ENCODE data around the gene SLC28A3. TPM values are rescaled to one million over a fixed set of nuclear protein-coding genes. Genes with fewer than 3 reads are reported as not detected.

SLC28A3 gene
- total RNA-seq, 1 experiment from 2014 or later: not detected

DNA sequence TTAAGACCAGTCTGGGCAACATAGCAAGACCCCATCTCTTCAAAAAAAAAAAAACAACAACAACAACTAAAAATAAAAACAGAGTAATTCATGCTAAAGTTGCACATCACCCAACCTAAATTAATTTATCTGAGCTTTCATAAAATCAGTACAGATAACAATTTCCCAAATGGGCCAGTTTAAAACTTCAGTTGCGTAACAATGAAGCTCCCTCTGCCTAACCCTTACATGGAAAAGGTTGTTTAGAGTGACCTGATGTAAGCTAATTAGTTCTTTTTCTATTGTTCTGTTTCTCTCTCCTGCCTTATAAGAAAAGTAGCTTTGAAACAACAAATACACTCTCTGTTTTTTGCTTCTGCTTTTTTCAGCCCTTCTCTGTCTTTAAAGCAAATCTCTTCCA lies 46.2 kb upstream of the SLC28A3 start:
- no peaks in the 10 kb centered on the region for H3K4me1 ChIP-seq (ENCODE audit: insufficient read depth, low read length)
- H3K9me2 ChIP-seq (replicated peaks; ENCODE audit: low read length): no peaks in the 10 kb centered on the region
- intact Hi-C loops (cut with micrococcal nuclease): no loop called here
- no peak overlapping the region for H2AFZ ChIP-seq (ENCODE audit: low read length)
- no peak overlapping the region for H3K27ac ChIP-seq (ENCODE audit: low read length)
- no peak overlapping the region for H3K4me3 ChIP-seq (ENCODE audit: low read length)
- TF ChIP-seq EZH2 (IDR thresholded peaks at IDR 0.05; ENCODE audit: low read length, unreplicated experiment) (no peak), EZH2phosphoT487 (IDR thresholded peaks at IDR 0.05; ENCODE audit: borderline replicate concordance, low read length) (no peak)
- TF ChIP-seq, protein P1, sequence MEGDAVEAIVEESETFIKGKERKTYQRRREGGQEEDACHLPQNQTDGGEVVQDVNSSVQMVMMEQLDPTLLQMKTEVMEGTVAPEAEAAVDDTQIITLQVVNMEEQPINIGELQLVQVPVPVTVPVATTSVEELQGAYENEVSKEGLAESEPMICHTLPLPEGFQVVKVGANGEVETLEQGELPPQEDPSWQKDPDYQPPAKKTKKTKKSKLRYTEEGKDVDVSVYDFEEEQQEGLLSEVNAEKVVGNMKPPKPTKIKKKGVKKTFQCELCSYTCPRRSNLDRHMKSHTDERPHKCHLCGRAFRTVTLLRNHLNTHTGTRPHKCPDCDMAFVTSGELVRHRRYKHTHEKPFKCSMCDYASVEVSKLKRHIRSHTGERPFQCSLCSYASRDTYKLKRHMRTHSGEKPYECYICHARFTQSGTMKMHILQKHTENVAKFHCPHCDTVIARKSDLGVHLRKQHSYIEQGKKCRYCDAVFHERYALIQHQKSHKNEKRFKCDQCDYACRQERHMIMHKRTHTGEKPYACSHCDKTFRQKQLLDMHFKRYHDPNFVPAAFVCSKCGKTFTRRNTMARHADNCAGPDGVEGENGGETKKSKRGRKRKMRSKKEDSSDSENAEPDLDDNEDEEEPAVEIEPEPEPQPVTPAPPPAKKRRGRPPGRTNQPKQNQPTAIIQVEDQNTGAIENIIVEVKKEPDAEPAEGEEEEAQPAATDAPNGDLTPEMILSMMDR (conservative IDR thresholded peaks at IDR 0.05; ENCODE audit: low read depth, low read length): no peak
- ChIA-PET CTCF (interaction anchor here (0.7 kb wide), 1 partner anchor 1249 kb away, joined by 8 read pairs; no protein-coding TSS in a partner anchor), POLR2A (ENCODE audit: unreplicated experiment) (no interaction called here)
- DNase-seq: no peak
- no peaks in the 10 kb centered on the region for H3F3A ChIP-seq (ENCODE audit: low read length, unreplicated experiment)
- H3K9ac ChIP-seq (ENCODE audit: low read length): no peak overlapping the region
- no peaks in the 10 kb centered on the region for H3K79me2 ChIP-seq (ENCODE audit: low read length)
- no peaks in the 10 kb centered on the region for H4K20me1 ChIP-seq (ENCODE audit: low read length)
- no peaks in the 10 kb centered on the region for H3K9me3 ChIP-seq (ENCODE audit: low read length)
- H3K27me3 ChIP-seq (ENCODE audit: low read length): no peaks in the 10 kb centered on the region
- BruUV-seq (replicated peaks): no TSS peak
- H3K4me2 ChIP-seq (ENCODE audit: low read length): no peak overlapping the region
- no peaks in the 10 kb centered on the region for H3K36me3 ChIP-seq (ENCODE audit: low read depth, low read length)
- no peak for ATAC-seq

GRCh38 chr9:84385386-84386040 lies 45.0 kb upstream of the SLC28A3 start:
- no peak overlapping the region for H3K9ac ChIP-seq (ENCODE audit: low read length)
- intact Hi-C loops (cut with micrococcal nuclease): no loop called here
- no peak overlapping the region for H3K4me2 ChIP-seq (ENCODE audit: low read length)
- no TSS peak for BruUV-seq (replicated peaks)
- H3F3A ChIP-seq (ENCODE audit: low read length, unreplicated experiment): no peaks in the 10 kb centered on the region
- no peaks in the 10 kb centered on the region for H3K79me2 ChIP-seq (ENCODE audit: low read length)
- ChIA-PET CTCF (no interaction called here), POLR2A (ENCODE audit: unreplicated experiment) (no interaction called here)
- H3K27me3 ChIP-seq (ENCODE audit: low read length): no peaks in the 10 kb centered on the region
- no peaks in the 10 kb centered on the region for H3K4me1 ChIP-seq (ENCODE audit: insufficient read depth, low read length)
- no peaks in the 10 kb centered on the region for H3K36me3 ChIP-seq (ENCODE audit: low read depth, low read length)
- H3K9me3 ChIP-seq (ENCODE audit: low read length): no peaks in the 10 kb centered on the region
- H3K9me2 ChIP-seq (replicated peaks; ENCODE audit: low read length): no peaks in the 10 kb centered on the region
- H2AFZ ChIP-seq (ENCODE audit: low read length): no peak overlapping the region
- H3K27ac ChIP-seq (ENCODE audit: low read length): no peak overlapping the region
- no peak overlapping the region for H3K4me3 ChIP-seq (ENCODE audit: low read length)
- TF ChIP-seq, protein P1 (conservative IDR thresholded peaks at IDR 0.05; ENCODE audit: low read depth, low read length): no peak
- TF ChIP-seq EZH2phosphoT487 (IDR thresholded peaks at IDR 0.05; ENCODE audit: borderline replicate concordance, low read length) (no peak), EZH2 (IDR thresholded peaks at IDR 0.05; ENCODE audit: low read length, unreplicated experiment) (no peak)
- H4K20me1 ChIP-seq (ENCODE audit: low read length): no peaks in the 10 kb centered on the region
- no peak for DNase-seq
- ATAC-seq: no peak

- DNase-seq (no peak), ATAC-seq (no peak)
- intact Hi-C loops (cut with micrococcal nuclease): no loop called here
- TF ChIP-seq EZH2 (IDR thresholded peaks at IDR 0.05; ENCODE audit: low read length, unreplicated experiment): no peak
- TF ChIP-seq, protein P1 (conservative IDR thresholded peaks at IDR 0.05; ENCODE audit: low read depth, low read length): no peak
- TF ChIP-seq EZH2phosphoT487 (IDR thresholded peaks at IDR 0.05; ENCODE audit: borderline replicate concordance, low read length): no peak
- Histone ChIP-seq H2AFZ (ENCODE audit: low read length) (no peak overlapping the region), H3K9me3 (ENCODE audit: low read length) (no peaks in the 10 kb centered on the region), H3K9ac (ENCODE audit: low read length) (no peak overlapping the region), H3K36me3 (ENCODE audit: low read depth, low read length) (no peaks in the 10 kb centered on the region), H3K27me3 (ENCODE audit: low read length) (no peaks in the 10 kb centered on the region), H3K79me2 (ENCODE audit: low read length) (no peaks in the 10 kb centered on the region), H3K4me3 (ENCODE audit: low read length) (no peak overlapping the region), H3K27ac (ENCODE audit: low read length) (no peak overlapping the region), H3K4me1 (ENCODE audit: insufficient read depth, low read length) (no peaks in the 10 kb centered on the region), H3K4me2 (ENCODE audit: low read length) (no peak overlapping the region), H4K20me1 (ENCODE audit: low read length) (no peaks in the 10 kb centered on the region), H3K9me2 (replicated peaks; ENCODE audit: low read length) (no peaks in the 10 kb centered on the region), H3F3A (ENCODE audit: low read length, unreplicated experiment) (no peaks in the 10 kb centered on the region)
- ChIA-PET CTCF (no interaction called here), POLR2A (ENCODE audit: unreplicated experiment) (no interaction called here)
- BruUV-seq (replicated peaks): no TSS peak
These were observed 44.1 kb upstream of the SLC28A3 start for GRCh38 chr9:84384617-84385016.
